Fibroblast of skin of abdomen (primary cell): Measurements from ENCODE around the gene S100G.
A peak's percentile ranks its signal among the peaks of the same experiment; 100 is the strongest.

ENCODE experiments used
- DNase-seq: peaks from one replicate; pipeline ENCODE4 v3.0.0-alpha.2; 2013

S100G gene

DNA sequence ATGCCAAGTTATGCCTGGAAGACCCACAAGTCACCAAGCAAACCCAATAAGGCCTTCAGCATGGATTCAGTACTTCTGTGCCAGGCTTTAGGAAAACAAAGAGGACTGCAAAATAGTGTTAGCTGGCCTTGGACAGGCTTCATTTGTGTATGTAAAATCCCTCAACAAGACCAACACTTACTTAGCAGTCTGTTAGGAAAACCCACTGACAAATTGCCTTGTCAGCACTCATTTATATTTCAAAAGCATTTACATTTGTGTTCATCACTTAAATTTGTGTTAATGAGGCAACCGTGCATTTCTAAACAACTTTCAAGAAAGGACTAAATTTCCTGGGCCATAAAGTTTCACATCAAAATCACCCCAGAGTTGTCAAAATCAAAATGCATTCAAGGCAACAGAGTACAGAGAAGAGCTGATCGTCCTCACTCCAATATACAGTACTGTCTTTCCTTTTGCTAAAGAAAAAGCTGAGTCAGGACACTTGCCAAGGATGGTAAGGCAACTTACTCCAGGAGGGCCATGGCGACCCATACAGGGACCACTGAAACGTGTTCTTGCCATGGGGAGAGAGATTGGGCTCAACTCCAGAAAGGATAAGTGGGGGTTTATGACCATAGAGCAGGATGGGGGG lies 1.6 kb downstream of the S100G start:
- no peak for DNase-seq

DNA sequence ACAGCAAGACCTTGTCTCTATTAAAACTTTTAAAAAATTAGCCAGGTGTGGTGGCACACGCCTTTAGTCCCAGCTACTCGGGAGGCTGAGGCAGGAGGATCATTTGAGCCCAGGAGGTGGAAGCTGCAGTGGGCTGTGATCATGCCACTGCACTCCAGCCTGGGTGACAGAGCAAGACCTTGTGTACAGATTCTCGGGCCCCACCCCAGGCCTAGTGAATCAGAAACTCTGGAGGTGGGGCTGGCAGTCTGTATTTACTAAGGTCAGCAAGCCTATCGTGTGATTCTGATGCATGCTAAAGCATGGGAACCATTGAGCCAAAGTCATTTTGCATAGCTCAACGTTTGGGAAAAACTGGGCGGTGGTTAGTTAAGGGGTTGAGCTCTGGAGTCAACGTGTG lies 3.5 kb downstream of the S100G start:
- no peak for DNase-seq

DNA sequence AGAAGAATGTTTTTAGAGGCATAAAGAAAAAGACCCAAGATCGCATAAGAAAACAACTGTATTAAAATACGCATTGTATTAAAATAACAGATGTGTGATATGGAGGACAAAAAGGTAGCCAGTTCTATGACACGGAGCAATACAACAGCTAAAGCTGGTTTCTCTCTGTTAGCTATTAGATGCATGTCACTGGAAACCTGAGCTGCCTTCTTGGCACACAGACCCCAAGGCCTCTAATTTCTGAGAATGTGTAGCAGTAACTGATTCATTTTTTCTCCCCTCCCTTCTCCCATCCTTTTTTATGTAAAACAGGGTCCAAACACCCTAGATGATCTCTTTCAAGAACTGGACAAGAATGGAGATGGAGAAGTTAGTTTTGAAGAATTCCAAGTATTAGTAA lies 4.1 kb downstream of the S100G start:
- DNase-seq, result peak; percentile 26

DNA sequence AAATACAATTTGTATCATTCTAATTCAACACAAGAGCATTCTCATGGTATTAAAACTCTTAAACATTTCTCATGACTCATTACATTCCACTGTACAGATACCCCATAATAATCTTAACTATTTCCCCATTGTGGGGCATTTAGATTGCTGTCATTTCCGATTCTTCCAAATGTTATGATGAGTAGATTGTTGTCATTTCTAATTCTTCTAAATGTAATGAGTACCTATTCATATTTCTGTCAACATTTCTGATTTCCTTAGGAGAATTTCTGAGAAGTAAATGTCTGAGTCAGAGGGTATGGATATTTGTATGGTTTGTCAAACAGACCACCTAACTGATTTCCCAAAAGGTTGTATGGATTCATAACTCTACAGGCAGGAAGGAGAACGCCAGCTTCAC lies 8.3 kb downstream of the S100G start:
- peak; percentile 82 for DNase-seq

DNA sequence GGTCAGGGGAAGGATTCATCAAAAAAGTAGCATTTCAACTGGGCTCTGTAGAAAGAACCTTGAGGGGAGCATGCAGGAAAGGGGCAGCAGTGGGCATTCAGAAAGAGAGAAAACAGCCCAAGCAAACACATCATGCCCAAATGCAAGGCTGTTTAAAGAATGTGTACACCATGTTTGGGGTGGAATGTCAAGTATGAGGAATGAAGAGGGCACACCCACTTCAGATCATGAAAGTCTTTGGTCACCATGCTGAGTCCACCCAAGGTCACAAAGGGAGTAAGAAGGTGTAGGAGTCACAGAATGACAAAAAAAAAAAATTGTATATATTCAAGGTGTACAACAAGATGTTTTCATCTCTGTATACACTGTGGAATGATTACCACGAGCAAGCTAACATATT lies 9.4 kb downstream of the S100G start:
- DNase-seq, result no peak

DNA sequence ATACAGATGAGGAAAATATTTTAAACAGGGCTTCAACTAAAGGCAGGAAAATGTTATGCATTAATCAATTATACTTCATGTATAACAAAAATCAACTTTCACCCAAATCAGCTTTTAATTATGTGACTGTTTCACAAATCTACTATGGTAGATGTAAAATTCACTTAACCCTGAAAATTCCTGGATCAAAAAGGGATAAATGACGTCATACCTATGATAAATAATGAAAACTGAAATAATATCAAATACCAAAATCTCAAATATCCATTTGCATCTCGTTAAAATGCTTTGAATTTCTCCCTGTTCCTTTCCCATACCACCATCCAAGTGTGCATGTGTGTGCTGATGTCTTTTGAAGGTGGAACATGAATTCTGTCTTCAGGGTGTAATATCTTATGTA lies 11.5 kb downstream of the S100G start:
- no peak for DNase-seq

DNA sequence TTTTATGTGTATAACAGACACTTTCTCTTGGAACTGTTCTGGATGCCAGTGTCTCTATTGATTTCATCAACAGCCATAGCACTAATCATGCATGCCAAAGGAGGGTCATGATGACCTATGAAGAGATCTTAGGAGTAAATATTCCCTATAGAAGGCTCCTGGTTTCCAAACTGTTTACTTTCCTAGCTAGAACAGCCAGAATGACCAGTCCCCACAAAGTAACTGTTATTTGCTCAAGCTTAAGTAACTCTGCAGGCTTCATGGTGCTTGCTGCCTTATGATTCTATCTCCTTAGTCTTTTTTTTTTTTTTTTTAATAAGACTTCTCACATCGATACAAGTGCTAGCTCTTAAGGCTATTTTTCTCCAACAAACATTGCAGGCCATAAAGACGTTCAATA lies 12.4 kb downstream of the S100G start:
- DNase-seq, result no peak

DNA sequence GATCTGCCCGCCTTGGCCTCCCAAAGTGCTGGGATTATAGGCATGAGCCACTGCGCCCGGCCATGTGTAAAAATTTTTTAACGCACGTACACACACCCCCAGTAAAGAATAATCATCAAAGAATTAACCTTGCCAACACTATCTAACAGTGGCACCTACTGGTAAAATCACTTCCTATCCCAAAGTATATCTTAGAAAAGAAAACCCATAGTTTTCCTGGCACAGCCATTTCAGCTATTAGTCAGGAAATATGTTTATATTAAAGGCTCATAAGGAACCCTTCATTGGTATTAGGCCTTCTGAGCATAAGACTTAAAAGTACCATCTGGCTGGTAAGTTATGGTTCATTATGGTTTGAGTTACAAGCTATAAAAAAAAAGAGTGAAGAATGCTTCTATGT lies 14.1 kb downstream of the S100G start:
- DNase-seq, result peak; percentile 35

DNA sequence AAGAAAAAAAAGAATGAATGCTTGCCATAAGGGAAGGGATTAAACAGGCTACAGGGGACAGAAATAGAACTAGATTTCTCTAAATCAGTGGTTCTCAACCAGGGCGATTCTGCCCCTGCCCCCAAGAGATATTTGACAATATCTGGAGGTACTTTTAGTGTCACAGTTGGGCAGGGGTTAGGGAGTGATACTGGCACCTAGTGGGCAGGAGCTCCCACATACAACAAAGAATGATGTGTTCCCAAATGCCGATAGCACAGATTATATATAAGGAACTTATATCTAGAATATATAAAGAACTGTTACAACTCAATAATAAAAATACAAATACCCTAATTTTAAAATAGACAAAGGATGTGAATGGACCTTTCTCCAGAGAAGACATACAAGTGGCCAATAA lies 14.7 kb downstream of the S100G start:
- DNase-seq, result no peak

DNA sequence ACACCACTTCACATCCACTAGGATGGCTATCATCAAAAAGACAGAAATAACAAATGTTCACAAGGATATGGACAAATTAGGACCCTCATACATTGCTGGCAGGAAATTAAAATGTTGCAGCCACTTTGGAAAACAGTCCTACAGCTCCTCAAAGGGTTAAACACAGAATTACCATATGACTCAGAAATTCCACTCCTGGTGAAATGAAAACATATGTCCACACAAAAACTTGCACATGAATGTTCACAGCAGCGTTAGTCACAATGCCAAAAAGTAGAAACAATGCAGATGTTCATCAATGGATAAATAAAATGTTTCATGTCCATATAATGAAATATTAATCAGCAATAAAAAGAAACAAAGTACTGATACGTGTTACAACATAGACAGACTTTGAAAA lies 15.1 kb downstream of the S100G start:
- DNase-seq, result peak; percentile 74

DNA sequence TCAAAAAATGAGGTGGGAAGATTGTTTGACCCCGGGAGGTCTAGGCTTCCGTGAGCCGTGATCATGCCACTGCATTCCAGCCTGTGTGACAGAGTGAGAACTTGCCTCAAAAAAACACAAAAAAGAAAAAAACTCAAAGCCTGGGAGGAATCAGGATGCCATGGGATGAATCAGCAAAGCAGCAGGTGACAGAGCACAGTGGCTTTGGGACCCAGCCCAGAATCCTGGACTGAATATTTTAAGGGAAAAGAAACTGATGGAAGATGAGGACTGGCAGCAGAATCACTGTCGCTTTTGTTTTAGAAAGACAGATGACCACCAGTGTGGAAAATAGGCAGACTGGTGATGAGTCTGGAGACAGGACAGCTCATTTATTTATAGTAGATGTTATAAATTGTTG lies 16.6 kb downstream of the S100G start:
- peak; percentile 61 for DNase-seq

DNA sequence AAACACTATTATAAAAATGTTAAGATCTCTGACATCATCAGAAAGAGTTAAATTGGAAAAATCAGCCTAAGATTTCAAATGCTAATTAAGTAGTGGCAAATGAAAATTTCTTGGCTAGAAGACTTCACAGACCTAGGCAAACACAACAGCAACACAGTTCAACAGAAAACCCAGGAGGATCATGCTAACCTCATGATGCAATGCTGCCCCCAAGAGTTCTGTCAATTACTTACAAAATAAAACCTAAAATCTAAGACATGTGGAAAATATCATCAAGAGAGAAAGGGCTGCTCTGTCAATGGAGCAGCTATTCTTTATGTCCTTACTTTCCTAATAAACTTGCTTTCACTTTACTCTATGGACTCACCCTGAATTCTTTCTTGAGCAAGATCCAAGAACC lies 21.0 kb downstream of the S100G start:
- DNase-seq, result peak; percentile 61

DNA sequence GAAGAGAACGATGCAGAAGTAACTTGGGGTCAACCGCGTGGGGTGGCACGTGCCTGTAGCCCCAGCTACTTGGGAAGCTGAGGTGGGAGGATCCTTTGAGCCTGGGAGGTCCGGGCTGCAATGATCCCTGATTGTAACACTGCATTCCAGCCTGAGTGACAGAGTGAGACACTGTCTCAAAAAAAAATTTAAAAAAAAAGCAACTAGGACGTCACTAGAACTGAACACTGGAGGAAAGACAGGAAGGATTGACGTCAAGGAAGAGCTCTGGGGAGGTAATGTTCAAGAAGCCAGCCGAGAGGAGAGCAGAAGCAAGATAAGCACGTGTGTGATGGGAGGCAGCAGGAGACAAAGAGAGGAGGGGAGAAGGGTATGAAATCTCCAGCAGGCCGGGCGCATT lies 28.7 kb downstream of the S100G start:
- DNase-seq, result no peak

DNA sequence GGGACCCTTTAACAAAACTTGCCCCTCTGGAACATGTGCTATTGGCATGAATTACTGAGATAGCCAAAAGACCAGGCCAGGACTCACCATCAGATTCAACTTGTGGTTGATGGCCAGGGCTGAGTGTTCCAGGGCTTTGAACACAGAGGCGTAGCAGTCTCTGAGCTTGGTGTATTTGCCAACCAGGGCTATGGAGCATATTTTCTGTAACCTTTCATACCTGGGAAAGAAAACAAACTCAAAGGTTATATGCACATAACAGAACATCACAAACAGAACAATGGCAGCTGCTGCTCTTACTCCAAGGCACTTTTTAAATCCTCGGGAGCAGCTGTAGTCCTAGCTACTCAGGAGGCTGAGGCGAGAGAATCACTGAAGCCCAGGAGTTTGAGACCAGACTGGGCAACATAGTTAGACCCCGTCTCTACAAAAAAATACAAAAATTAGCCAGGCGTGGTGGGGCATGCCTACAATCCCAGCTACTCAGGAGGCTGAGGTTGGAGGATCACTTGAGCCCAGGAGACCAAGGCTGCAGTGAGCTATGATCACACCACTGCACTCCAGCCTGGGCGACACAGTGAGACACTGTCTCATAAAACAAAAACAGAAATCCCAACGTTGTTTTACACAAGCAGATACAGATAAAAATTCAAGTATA lies 33.2 kb downstream of the S100G start:
- DNase-seq, result no peak

DNA sequence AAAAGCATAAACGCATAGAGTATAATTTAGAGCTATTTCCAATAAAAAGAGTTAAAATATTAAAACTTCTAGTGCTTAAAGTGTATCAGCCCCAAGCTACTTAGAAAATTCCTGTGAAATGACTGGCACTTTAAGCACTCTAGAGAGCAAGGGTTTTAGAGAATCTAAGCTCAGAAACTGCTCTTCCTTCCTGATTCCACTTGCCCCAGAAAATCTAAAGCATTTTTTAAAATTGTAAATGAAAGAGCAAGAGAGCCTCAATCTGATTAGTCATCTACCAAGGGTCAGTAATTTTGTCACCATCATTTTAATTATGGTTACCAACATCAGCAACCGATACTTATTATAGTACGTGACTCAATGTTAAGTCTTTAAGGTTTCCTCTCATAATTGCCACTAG lies 37.6 kb downstream of the S100G start:
- DNase-seq, result peak; percentile 32

DNA sequence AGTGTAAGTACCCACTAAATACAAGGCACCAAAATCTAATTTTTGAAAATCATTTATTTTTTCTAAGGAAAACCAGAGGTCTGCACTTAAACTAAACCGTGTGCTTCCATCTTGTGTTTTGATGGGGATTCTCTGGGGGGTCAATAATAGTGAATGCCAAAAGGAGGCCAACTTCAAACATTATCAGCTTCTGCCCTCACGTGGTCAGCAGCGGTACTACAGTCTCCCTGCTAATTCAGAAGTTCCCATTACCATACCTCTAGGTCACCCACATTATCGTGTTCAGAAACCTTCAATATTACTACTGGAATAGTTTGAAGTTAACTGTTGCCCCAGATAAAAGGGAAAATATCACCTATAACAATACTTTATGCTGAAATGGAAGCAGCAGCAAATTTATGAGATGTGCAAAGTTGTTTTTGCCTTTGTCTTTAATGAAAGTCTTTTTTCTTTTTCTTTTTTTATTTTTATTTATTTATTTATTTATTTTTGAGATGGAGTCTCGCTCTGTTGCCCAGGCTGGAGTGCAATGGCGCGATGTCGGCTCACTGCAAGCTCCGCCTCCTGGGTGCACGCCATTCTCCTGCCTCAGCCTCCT lies 45.2 kb downstream of the S100G start:
- peak; percentile 35 for DNase-seq

DNA sequence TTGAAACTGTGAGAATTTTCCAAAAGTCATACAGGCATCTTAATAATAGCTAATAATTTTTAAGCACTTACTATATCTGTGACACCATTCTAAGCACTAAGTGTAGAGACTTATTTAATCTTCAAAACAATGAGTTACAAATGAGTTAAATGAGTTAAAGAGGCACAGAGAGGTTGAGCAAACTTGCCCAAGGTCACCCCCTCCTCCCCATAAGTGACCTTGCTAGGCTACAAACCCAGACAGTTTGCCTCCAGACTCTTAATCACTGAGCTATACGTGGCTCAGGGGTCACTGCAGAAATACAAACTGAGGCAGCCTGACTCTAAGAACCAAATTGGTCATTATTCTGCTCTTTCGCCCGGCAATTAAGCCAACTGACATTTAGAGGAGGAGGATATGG lies 47.0 kb downstream of the S100G start:
- no peak for DNase-seq

DNA sequence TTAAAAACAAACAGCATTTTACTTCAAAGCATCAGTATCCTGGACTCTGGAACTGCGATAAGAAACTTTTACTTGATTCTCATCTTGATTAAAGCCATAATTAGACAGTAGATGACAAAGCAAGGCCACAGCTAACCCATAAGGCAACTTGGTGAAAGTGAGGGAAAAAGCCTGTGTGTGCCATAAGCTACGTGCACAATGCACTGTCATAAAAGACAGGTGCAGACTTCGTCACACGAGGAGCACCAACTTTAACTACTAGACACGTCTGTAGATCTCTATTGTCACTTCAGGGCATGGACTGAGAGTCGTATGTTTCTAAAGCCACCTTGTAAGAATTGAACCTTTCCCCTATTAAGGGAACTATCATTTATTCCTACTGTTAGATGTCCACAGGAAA lies 49.4 kb downstream of the S100G start:
- no peak for DNase-seq

DNA sequence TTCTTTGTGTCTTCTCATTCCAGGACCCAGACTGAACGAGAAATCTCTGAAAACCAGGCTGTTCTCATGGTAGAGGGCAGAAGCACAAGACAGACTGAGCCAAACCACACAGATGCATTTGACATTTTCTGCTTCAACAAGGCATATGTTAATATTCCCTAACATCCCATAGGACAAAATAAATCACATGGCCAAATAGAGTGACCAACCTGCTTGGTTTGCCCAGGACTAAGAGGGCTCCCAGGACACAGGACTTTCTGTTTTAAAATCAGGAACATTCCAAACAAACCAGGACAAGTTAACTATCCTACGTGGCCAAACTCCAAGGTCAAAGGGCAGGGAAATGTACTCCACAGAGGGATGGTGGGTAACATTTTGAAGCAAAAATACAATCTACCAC lies 50.8 kb downstream of the S100G start:
- no peak for DNase-seq

DNA sequence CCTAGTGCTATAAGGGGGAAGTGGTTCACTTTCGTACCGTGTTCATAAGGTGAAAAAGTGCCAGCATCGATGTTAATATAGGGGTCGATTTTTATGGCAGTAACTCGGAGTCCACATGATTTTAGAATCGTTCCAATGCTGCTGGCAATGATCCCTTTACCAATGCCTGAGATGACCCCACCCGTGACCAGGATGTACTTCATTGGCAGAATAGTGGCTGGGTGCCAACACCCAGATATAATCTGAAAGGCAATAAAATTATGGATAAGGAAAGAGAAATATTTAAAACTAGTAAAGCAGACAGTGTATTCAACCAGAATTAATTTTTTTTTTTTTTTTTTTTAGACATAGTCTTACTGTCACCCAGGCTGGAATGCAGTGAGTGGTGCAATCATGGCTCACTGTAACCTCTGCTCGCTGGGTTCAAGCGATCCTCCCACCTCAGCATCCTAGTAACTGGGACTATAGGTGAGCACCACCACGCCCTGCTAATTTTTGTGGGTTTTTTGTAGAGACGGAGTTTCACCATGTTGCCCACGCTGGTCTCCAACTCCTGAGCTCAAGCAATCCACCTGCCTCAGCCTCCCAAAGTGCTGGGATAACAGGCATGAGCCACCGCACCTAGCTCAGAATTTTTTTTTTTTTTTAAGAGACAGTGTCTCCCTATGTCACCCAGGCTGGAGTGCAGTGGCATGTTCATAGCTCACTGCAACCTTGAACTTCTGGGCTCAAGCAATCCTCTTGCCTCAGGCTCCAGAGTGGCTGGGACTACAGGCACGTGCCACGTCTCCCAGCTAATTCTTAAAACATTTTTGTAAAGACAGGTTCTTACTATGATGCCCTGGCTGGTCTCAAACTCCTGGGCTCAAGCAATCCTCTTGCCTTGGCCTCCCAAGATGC lies 53.0 kb downstream of the S100G start:
- DNase-seq, result no peak
